Endothelial cell of umbilical vein (primary cell): ENCODE data around the gene MATN4. TPM values are rescaled to one million over a fixed set of nuclear protein-coding genes. Genes with fewer than 3 reads are reported as not detected.

Experiments
- BruUV-seq: library from RNA; stranded (reverse); fragments of 400-500 nt; replicated peaks from 2 replicates; lab custom pipeline; 2021; lab: Mats Ljungman, UMichigan
- CTCF ChIA-PET: fragments of 300-600, 350-600 bp; sonication (Branson Sonifier 250); formaldehyde crosslinking; loops from one replicate; lab custom pipeline; 2021; ENCODE audit warnings: antibody characterized with exemption, inconsistent platforms; lab: Charles Lee
- POLR2A ChIA-PET: fragments of 300-600, 350-600 bp; sonication (Branson Sonifier 250); formaldehyde crosslinking; loops from one replicate; lab custom pipeline; 2021; ENCODE audit warnings: antibody characterized with exemption, inconsistent platforms; lab: Charles Lee
- DNase-seq: peaks from one replicate; pipeline ENCODE4 v3.0.0-alpha.2; 2011; ENCODE audit warnings: low read depth, low spot score
- FAIRE-seq: peaks from 2 replicates; lab custom pipeline; 2011; peaks lifted over from hg19 to GRCh38; lab: Jason Lieb, UNC
- H2AFZ ChIP-seq: 2 replicates; pipeline ENCODE4 v1.6.0; 2012; ENCODE audit warnings: low read depth, low read length, control low read depth, inconsistent platforms
- H3K27ac ChIP-seq: 2 replicates; pipeline ENCODE4 v1.5.1; 2011; ENCODE audit warnings: low read depth, mild to moderate bottlenecking, control low read depth, low read length, moderate library complexity; ENCODE audit not compliant: insufficient read depth
- H3K27me3 ChIP-seq, 2 experiments: 2 replicates each; pipeline versions ENCODE4 v1.6.0 to v1.6.1; 2011; ENCODE audit warnings: low read length in 2 of 2, mixed read lengths in 1 of 2; ENCODE audit not compliant: control insufficient read depth in 2 of 2, insufficient read depth in 2 of 2
- H3K36me3 ChIP-seq, 2 experiments: 2 replicates in 1 of 2; 3 replicates in 1 of 2; pipeline ENCODE4 v1.5.1; 2011; ENCODE audit warnings: low read length in 2 of 2, mild to moderate bottlenecking in 1 of 2, moderate library complexity in 1 of 2; ENCODE audit not compliant: control insufficient read depth in 2 of 2, insufficient read depth in 2 of 2; ENCODE audit errors: extremely low read depth in 1 of 2
- H3K4me1 ChIP-seq: 3 replicates; pipeline ENCODE4 v1.5.1; 2011; ENCODE audit warnings: mild to moderate bottlenecking, low read length; ENCODE audit not compliant: control insufficient read depth, insufficient read depth; ENCODE audit errors: extremely low read depth
- H3K4me2 ChIP-seq: 2 replicates; pipeline ENCODE4 v1.6.1; 2011; ENCODE audit warnings: low read length, control low read depth, mixed read lengths; ENCODE audit not compliant: insufficient read depth
- H3K4me3 ChIP-seq, 3 experiments: fragments of 200-600 bp in 1 of 3; sonication (generic), shearing (Covaris generic) in 1 of 3; replicated peaks in 1 of 3; 2 replicates each; pipeline ENCODE4 v1.5.1; 2011 to 2016; ENCODE audit warnings: control low read depth in 3 of 3, low read length in 3 of 3, mild to moderate bottlenecking in 2 of 3, inconsistent platforms in 1 of 3, low read depth in 1 of 3, moderate library complexity in 1 of 3; ENCODE audit not compliant: insufficient read depth in 1 of 3
- H3K79me2 ChIP-seq: 2 replicates; pipeline ENCODE4 v1.6.0; 2012; ENCODE audit warnings: low read length, inconsistent platforms; ENCODE audit not compliant: control insufficient read depth, insufficient read depth
- H3K9ac ChIP-seq: replicated peaks from 2 replicates; pipeline ENCODE3; 2011; ENCODE audit warnings: low read length, control low read depth; ENCODE audit not compliant: insufficient read depth; ENCODE audit errors: extremely low read depth
- H3K9me1 ChIP-seq: replicated peaks from 3 replicates; pipeline ENCODE4 v1.6.0; 2011; ENCODE audit warnings: mild to moderate bottlenecking, low read length; ENCODE audit not compliant: control insufficient read depth, insufficient read depth; ENCODE audit errors: extremely low read depth
- H3K9me3 ChIP-seq: replicated peaks from 2 replicates; pipeline ENCODE4 v1.5.1; 2012; ENCODE audit warnings: low read length, inconsistent platforms; ENCODE audit not compliant: control insufficient read depth, insufficient read depth
- H4K20me1 ChIP-seq: replicated peaks from 2 replicates; pipeline ENCODE3; 2011; ENCODE audit warnings: mild to moderate bottlenecking, low read length; ENCODE audit not compliant: control insufficient read depth, insufficient read depth; ENCODE audit errors: extremely low read depth
- CTCF ChIP-seq, 2 donors: IDR thresholded peaks; 1 replicate in 1 of 2; 2 replicates in 1 of 2; pipeline ENCODE4 v1.5.1; 2011; ENCODE audit warnings: low read length in 2 of 2, mild to moderate bottlenecking in 2 of 2, moderate library complexity in 2 of 2, control low read depth in 1 of 2, inconsistent platforms in 1 of 2, low read depth in 1 of 2; ENCODE audit not compliant: insufficient read depth in 1 of 2; ENCODE audit errors: extremely low read depth in 1 of 2
- EZH2 ChIP-seq: IDR thresholded peaks from 2 replicates; pipeline ENCODE4 v1.6.1; 2012; ENCODE audit warnings: borderline replicate concordance, low read depth, mild to moderate bottlenecking, moderate library complexity, low read length, inconsistent platforms; ENCODE audit not compliant: severe bottlenecking
- FOS ChIP-seq: IDR thresholded peaks from 2 replicates; pipeline ENCODE4 v1.6.1; 2011; ENCODE audit warnings: mild to moderate bottlenecking, low read length, moderate library complexity, borderline replicate concordance; ENCODE audit not compliant: insufficient read depth
- GATA2 ChIP-seq: IDR thresholded peaks from 2 replicates; pipeline ENCODE4 v1.7.0; 2011; ENCODE audit warnings: low read depth, mild to moderate bottlenecking, moderate library complexity, mixed read lengths, low read length; ENCODE audit not compliant: insufficient read length, insufficient read depth
- JUN ChIP-seq: IDR thresholded peaks from 2 replicates; pipeline ENCODE4 v1.6.1; 2011; ENCODE audit warnings: borderline replicate concordance, low read depth; ENCODE audit not compliant: insufficient read length, insufficient read depth
- MAX ChIP-seq: IDR thresholded peaks from 2 replicates; pipeline ENCODE4 v1.6.1; 2011; ENCODE audit not compliant: insufficient read depth, insufficient read length
- MYC ChIP-seq: IDR thresholded peaks from one replicate; pipeline ENCODE4 v1.6.1; 2011; ENCODE audit warnings: mild to moderate bottlenecking, low read depth, low read length
- POLR2A ChIP-seq: IDR thresholded peaks from 2 replicates; pipeline ENCODE4 v1.6.1; 2012; ENCODE audit warnings: low read depth, mild to moderate bottlenecking, control low read depth, low read length
- POLR2AphosphoS5 ChIP-seq: IDR thresholded peaks from 2 replicates; pipeline ENCODE4 v1.6.1; 2012; ENCODE audit warnings: low read depth, mild to moderate bottlenecking, control low read depth, low read length, moderate library complexity; ENCODE audit not compliant: insufficient read depth
- dilution Hi-C: fragments of 300-500 bp; cut with MboI; formaldehyde crosslinking; loops from one replicate; pipeline ENCODE4 v1.15.0; 2019; ENCODE audit warnings: low sequenced_read_pairs; ENCODE audit not compliant: extremely low pct_ligation_motif_present
- intact Hi-C: fragments of 100-400 bp; cut with micrococcal nuclease; formaldehyde crosslinking; loops from one replicate; pipeline ENCODE4 v1.10.0; 2022
- polyA plus RNA-seq, 4 experiments: library from polyadenylated mRNA; depleted of rRNA in 3 of 4; stranded (reverse) in 3 of 4; unstranded in 1 of 4; fragments of >200 nt; gene quantifications; 2 replicates each; pipeline versions ENCODE4 v1.2.1 to v1.2.3, GENCODE V29; 2011 to 2012; ENCODE audit warnings: missing spikeins in 1 of 4
- total RNA-seq: library from RNA; stranded (reverse); gene quantifications from 2 replicates; pipeline ENCODE4 v1.2.3, GENCODE V29; 2021

The MATN4 gene
- total and polyA plus RNA-seq, 2 donors (not counting 3 experiments of a cell fraction or from before 2014, with no cell fraction given) = 0.10 TPM; not detected in 1

GRCh38 chr20:45309075-45309474 lies 976 bp upstream of the MATN4 start:
- no peak for TF ChIP-seq CTCF (IDR thresholded peaks at IDR 0.05; ENCODE audit: extremely low read depth in 1 of 2, insufficient read depth in 1 of 2, low read depth in 1 of 2, low read length in 2 of 2)
- no peak for TF ChIP-seq POLR2A
- TF ChIP-seq MYC = no peak
- TF ChIP-seq JUN = no peak
- no peak for TF ChIP-seq FOS
- no peak for TF ChIP-seq EZH2
- no peak for TF ChIP-seq GATA2
- TF ChIP-seq POLR2AphosphoS5 = no peak
- no peak for TF ChIP-seq MAX
- POLR2A ChIA-PET = no interaction called here
- Histone ChIP-seq H3K79me2 (no peaks in the 10 kb centered on the region), H3K36me3 (no peaks in the 10 kb centered on the region), H3K27me3 (peaks cover 13 to 20% of the 10 kb centered on the region in 2 experiments), H2AFZ (no peak overlapping the region), H3K4me1 (no peaks in the 10 kb centered on the region), H3K9ac (no peak overlapping the region), H3K4me3 (no peak overlapping the region), H3K9me3 (no peaks in the 10 kb centered on the region), H3K4me2 (no peak overlapping the region), H3K9me1 (no peaks in the 10 kb centered on the region), H4K20me1 (no peaks in the 10 kb centered on the region), H3K27ac (no peak overlapping the region)
- CTCF ChIA-PET = interaction anchor here (0.9 to 1.6 kb wide), 5 partner anchors 8 to 64 kb away, joined by 3 to 13 read pairs (median 3); no protein-coding TSS in a partner anchor
- FAIRE-seq = no peak
- dilution Hi-C loops (no loop called here), intact Hi-C loops (no loop called here)
- BruUV-seq = no TSS peak
- DNase-seq = no peak
